HEK293 (cell line): ENCODE measurements around the gene PCDHGB5.

Source experiments
- CTCF ChIP-seq: fragments of 450-650 bp; formaldehyde crosslinking; IDR thresholded peaks from 2 replicates; pipeline ENCODE4 v1.5.1; 2016; ENCODE audit warnings: missing biosample characterization, missing genetic modification characterization
- KLF16 ChIP-seq: fragments of 450-650 bp; formaldehyde crosslinking; IDR thresholded peaks from 2 replicates; pipeline ENCODE4 v1.5.1; 2017; ENCODE audit warnings: missing biosample characterization, missing genetic modification characterization
- KLF8 ChIP-seq: fragments of 450-650 bp; formaldehyde crosslinking; IDR thresholded peaks from 2 replicates; pipeline ENCODE4 v1.5.1; 2016; ENCODE audit warnings: missing biosample characterization, missing genetic modification characterization
- YY1 ChIP-seq: fragments of 450-650 bp; formaldehyde crosslinking; IDR thresholded peaks from 2 replicates; pipeline ENCODE4 v1.5.1; 2018; ENCODE audit warnings: missing biosample characterization, missing genetic modification characterization
- ZNF23 ChIP-seq: fragments of 450-650 bp; formaldehyde crosslinking; IDR thresholded peaks from 2 replicates; pipeline ENCODE4 v1.5.1; 2016; ENCODE audit warnings: missing biosample characterization, missing genetic modification characterization, borderline replicate concordance
- ZNF416 ChIP-seq: fragments of 450-650 bp; formaldehyde crosslinking; IDR thresholded peaks from 2 replicates; pipeline ENCODE4 v1.5.1; 2016; ENCODE audit warnings: missing biosample characterization, missing genetic modification characterization
- TF ChIP-seq, protein P1 (sequence below): fragments of 450-650 bp; formaldehyde crosslinking; IDR thresholded peaks from 2 replicates; pipeline ENCODE4 v1.5.1; 2017; ENCODE audit warnings: missing biosample characterization, missing genetic modification characterization
- TF ChIP-seq, protein P2 (sequence below): fragments of 450-650 bp; formaldehyde crosslinking; IDR thresholded peaks from 2 replicates; pipeline ENCODE4 v1.5.1; 2016; ENCODE audit warnings: missing biosample characterization, missing genetic modification characterization, low read depth
- TF ChIP-seq, protein P3 (sequence below): fragments of 450-650 bp; formaldehyde crosslinking; IDR thresholded peaks from 2 replicates; pipeline ENCODE4 v1.5.1; 2016; ENCODE audit warnings: missing biosample characterization, missing genetic modification characterization
- TF ChIP-seq, protein P4 (sequence below): fragments of 450-650 bp; formaldehyde crosslinking; IDR thresholded peaks from 2 replicates; pipeline ENCODE4 v1.5.1; 2016; ENCODE audit warnings: missing biosample characterization, missing genetic modification characterization, low read depth

DNA sequence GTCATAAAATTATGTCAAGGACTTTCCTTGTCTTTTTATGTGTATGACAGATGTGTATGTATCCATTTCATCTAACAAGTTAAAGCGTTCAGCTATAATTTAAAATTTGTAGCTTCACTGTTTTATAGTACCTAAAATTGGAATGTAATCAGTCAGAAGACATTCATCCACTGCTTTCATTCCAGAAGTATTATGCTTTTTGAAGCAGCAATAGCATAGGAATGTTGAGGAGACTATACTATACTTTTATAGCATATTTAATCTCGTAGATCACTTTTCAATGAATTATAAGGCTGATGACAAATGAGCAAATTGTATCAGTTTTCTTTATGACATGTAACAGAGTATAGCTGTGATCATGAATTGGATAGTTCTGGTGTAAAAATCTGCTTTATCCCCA, 39.5 kb downstream of the PCDHGB5 start:
- no peak for TF ChIP-seq CTCF (tag by site-specific recombination)
- TF ChIP-seq, protein P1, sequence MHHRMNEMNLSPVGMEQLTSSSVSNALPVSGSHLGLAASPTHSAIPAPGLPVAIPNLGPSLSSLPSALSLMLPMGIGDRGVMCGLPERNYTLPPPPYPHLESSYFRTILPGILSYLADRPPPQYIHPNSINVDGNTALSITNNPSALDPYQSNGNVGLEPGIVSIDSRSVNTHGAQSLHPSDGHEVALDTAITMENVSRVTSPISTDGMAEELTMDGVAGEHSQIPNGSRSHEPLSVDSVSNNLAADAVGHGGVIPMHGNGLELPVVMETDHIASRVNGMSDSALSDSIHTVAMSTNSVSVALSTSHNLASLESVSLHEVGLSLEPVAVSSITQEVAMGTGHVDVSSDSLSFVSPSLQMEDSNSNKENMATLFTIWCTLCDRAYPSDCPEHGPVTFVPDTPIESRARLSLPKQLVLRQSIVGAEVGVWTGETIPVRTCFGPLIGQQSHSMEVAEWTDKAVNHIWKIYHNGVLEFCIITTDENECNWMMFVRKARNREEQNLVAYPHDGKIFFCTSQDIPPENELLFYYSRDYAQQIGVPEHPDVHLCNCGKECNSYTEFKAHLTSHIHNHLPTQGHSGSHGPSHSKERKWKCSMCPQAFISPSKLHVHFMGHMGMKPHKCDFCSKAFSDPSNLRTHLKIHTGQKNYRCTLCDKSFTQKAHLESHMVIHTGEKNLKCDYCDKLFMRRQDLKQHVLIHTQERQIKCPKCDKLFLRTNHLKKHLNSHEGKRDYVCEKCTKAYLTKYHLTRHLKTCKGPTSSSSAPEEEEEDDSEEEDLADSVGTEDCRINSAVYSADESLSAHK (tag by site-specific recombination), result no peak
- TF ChIP-seq, protein P2, sequence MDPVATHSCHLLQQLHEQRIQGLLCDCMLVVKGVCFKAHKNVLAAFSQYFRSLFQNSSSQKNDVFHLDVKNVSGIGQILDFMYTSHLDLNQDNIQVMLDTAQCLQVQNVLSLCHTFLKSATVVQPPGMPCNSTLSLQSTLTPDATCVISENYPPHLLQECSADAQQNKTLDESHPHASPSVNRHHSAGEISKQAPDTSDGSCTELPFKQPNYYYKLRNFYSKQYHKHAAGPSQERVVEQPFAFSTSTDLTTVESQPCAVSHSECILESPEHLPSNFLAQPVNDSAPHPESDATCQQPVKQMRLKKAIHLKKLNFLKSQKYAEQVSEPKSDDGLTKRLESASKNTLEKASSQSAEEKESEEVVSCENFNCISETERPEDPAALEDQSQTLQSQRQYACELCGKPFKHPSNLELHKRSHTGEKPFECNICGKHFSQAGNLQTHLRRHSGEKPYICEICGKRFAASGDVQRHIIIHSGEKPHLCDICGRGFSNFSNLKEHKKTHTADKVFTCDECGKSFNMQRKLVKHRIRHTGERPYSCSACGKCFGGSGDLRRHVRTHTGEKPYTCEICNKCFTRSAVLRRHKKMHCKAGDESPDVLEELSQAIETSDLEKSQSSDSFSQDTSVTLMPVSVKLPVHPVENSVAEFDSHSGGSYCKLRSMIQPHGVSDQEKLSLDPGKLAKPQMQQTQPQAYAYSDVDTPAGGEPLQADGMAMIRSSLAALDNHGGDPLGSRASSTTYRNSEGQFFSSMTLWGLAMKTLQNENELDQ (tag by site-specific recombination), result no peak
- no peak for TF ChIP-seq ZNF416 (tag by site-specific recombination)
- no peak for TF ChIP-seq YY1 (tag by site-specific recombination)
- TF ChIP-seq KLF8 (tag by site-specific recombination), result no peak
- TF ChIP-seq, protein P3, sequence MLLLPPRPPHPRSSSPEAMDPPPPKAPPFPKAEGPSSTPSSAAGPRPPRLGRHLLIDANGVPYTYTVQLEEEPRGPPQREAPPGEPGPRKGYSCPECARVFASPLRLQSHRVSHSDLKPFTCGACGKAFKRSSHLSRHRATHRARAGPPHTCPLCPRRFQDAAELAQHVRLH (tag by site-specific recombination), result no peak
- TF ChIP-seq ZNF23 (tag by site-specific recombination), result no peak
- no peak for TF ChIP-seq KLF16 (tag by site-specific recombination)
- TF ChIP-seq, protein P4, sequence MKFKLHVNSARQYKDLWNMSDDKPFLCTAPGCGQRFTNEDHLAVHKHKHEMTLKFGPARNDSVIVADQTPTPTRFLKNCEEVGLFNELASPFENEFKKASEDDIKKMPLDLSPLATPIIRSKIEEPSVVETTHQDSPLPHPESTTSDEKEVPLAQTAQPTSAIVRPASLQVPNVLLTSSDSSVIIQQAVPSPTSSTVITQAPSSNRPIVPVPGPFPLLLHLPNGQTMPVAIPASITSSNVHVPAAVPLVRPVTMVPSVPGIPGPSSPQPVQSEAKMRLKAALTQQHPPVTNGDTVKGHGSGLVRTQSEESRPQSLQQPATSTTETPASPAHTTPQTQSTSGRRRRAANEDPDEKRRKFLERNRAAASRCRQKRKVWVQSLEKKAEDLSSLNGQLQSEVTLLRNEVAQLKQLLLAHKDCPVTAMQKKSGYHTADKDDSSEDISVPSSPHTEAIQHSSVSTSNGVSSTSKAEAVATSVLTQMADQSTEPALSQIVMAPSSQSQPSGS (tag by site-specific recombination), result no peak
